H9 (cell line): Measurements from ENCODE around the gene TATDN2. TPM values are rescaled to one million over a fixed set of nuclear protein-coding genes. Genes with fewer than 3 reads are reported as not detected.

Experiments used
- DNase-seq: peaks from one replicate; pipeline ENCODE4 v3.0.0-alpha.2; 2017
- H2AFZ ChIP-seq: one replicate; pipeline ENCODE4 v1.6.1; 2013; ENCODE audit warnings: mild to moderate bottlenecking, low read length, control low read depth, moderate library complexity
- H2AK5ac ChIP-seq: 2 replicates; pipeline ENCODE4 v1.6.1; 2013; ENCODE audit warnings: low read length, control low read depth, mixed read lengths; ENCODE audit not compliant: insufficient read length
- H2BK120ac ChIP-seq: one replicate; pipeline ENCODE4 v1.6.1; 2013; ENCODE audit warnings: low read depth, mild to moderate bottlenecking, low read length, control low read depth, inconsistent platforms; ENCODE audit not compliant: poor library complexity, severe bottlenecking
- H2BK12ac ChIP-seq: 2 replicates; pipeline ENCODE4 v1.6.1; 2013; ENCODE audit warnings: low read length, control low read depth, mixed read lengths, low read depth; ENCODE audit not compliant: insufficient read length
- H2BK15ac ChIP-seq: 2 replicates; pipeline ENCODE4 v1.6.1; 2013; ENCODE audit warnings: low read depth, low read length, control low read depth
- H2BK20ac ChIP-seq: one replicate; pipeline ENCODE4 v1.6.1; 2013; ENCODE audit warnings: low read depth, mild to moderate bottlenecking, low read length, control low read depth, inconsistent platforms; ENCODE audit not compliant: poor library complexity, severe bottlenecking
- H2BK5ac ChIP-seq: 2 replicates; pipeline ENCODE4 v1.6.1; 2013; ENCODE audit warnings: low read length, control low read depth, mixed read lengths; ENCODE audit not compliant: insufficient read length
- H3K14ac ChIP-seq: 2 replicates; pipeline ENCODE4 v1.6.1; 2013; ENCODE audit warnings: low read length, control low read depth; ENCODE audit not compliant: insufficient read depth
- H3K18ac ChIP-seq: 2 replicates; pipeline ENCODE4 v1.6.1; 2013; ENCODE audit warnings: low read depth, mild to moderate bottlenecking, mixed read lengths, low read length, control low read depth; ENCODE audit not compliant: insufficient read length
- H3K23ac ChIP-seq: 2 replicates; pipeline ENCODE4 v1.6.1; 2013; ENCODE audit warnings: low read length, control low read depth, mixed read lengths, low read depth; ENCODE audit not compliant: insufficient read length
- H3K23me2 ChIP-seq: 2 replicates; pipeline ENCODE4 v1.6.1; 2013; ENCODE audit warnings: low read depth, mild to moderate bottlenecking, mixed read lengths, low read length, control low read depth; ENCODE audit not compliant: insufficient read length, poor library complexity, severe bottlenecking
- H3K27ac ChIP-seq: 2 replicates; pipeline ENCODE4 v1.5.1; 2013; ENCODE audit warnings: low read length, control low read depth, mixed read lengths, low read depth; ENCODE audit not compliant: insufficient read length
- H3K27me3 ChIP-seq: 2 replicates; pipeline ENCODE4 v1.6.1; 2013; ENCODE audit warnings: low read length, control low read depth, inconsistent platforms; ENCODE audit not compliant: insufficient read depth
- H3K4ac ChIP-seq: 2 replicates; pipeline ENCODE4 v1.6.1; 2013; ENCODE audit warnings: low read depth, mild to moderate bottlenecking, control low read depth, inconsistent platforms, low read length, moderate library complexity
- H3K4me1 ChIP-seq: 2 replicates; pipeline ENCODE4 v1.6.1; 2013; ENCODE audit warnings: low read length, control low read depth, inconsistent platforms; ENCODE audit not compliant: insufficient read depth
- H3K4me2 ChIP-seq: 2 replicates; pipeline ENCODE4 v1.6.1; 2013; ENCODE audit warnings: low read length, control low read depth, mixed read lengths; ENCODE audit not compliant: insufficient read length, insufficient read depth
- H3K56ac ChIP-seq: 2 replicates; pipeline ENCODE4 v1.6.1; 2013; ENCODE audit warnings: low read depth, mild to moderate bottlenecking, mixed read lengths, low read length, control low read depth; ENCODE audit not compliant: insufficient read length
- H3K79me1 ChIP-seq: 2 replicates; pipeline ENCODE4 v1.6.1; 2013; ENCODE audit warnings: low read depth, mild to moderate bottlenecking, moderate library complexity, low read length, control low read depth, inconsistent platforms; ENCODE audit not compliant: insufficient read depth, poor library complexity, severe bottlenecking
- H3K79me2 ChIP-seq: 2 replicates; pipeline ENCODE4 v1.6.1; 2013; ENCODE audit warnings: low read length, control low read depth, inconsistent platforms; ENCODE audit not compliant: insufficient read depth
- H3K9ac ChIP-seq: 2 replicates; pipeline ENCODE4 v1.6.1; 2013; ENCODE audit warnings: low read length, control low read depth, mixed read lengths; ENCODE audit not compliant: insufficient read length; ENCODE audit errors: extremely low read depth
- H3K9me3 ChIP-seq: one replicate; pipeline ENCODE4 v1.6.1; 2013; ENCODE audit warnings: low read depth, low read length, inconsistent platforms; ENCODE audit not compliant: control insufficient read depth
- H3T11ph ChIP-seq: one replicate; pipeline ENCODE4 v1.6.1; 2013; ENCODE audit warnings: mild to moderate bottlenecking, low read length, control low read depth, inconsistent platforms
- H4K20me1 ChIP-seq: one replicate; pipeline ENCODE4 v1.6.1; 2013; ENCODE audit not compliant: control insufficient read depth, insufficient read length, insufficient read depth
- H4K5ac ChIP-seq: 2 replicates; pipeline ENCODE4 v1.6.1; 2013; ENCODE audit warnings: low read depth, mild to moderate bottlenecking, mixed read lengths, low read length, control low read depth; ENCODE audit not compliant: insufficient read length
- H4K8ac ChIP-seq: replicated peaks from 2 replicates; pipeline ENCODE4 v1.6.1; 2013; ENCODE audit warnings: low read length, control low read depth, mixed read lengths, low read depth; ENCODE audit not compliant: insufficient read length
- H4K91ac ChIP-seq: 2 replicates; pipeline ENCODE4 v1.6.1; 2013; ENCODE audit warnings: low read depth, mild to moderate bottlenecking, moderate library complexity, mixed read lengths, low read length, control low read depth; ENCODE audit not compliant: insufficient read length
- H3K27ac Mint-ChIP-seq, 3 experiments: 2 replicates in 2 of 3; 3 replicates in 1 of 3; pipeline ENCODE4 v1.8.0; 2020 to 2021; ENCODE audit warnings: mixed read lengths in 3 of 3, mild to moderate bottlenecking in 1 of 3, moderate library complexity in 1 of 3
- H3K27me3 Mint-ChIP-seq: 2 replicates; pipeline ENCODE4 v1.8.0; 2021; ENCODE audit warnings: low read depth, mild to moderate bottlenecking, moderate library complexity, mixed read lengths
- H3K36me3 Mint-ChIP-seq, 3 experiments: 2 replicates in 2 of 3; 3 replicates in 1 of 3; pipeline ENCODE4 v1.8.0; 2020 to 2021; ENCODE audit warnings: low read depth in 3 of 3, mixed read lengths in 3 of 3; ENCODE audit not compliant: insufficient read depth in 1 of 3
- H3K4me1 Mint-ChIP-seq, 2 experiments: 2 replicates each; pipeline ENCODE4 v1.8.0; 2020; ENCODE audit warnings: mixed read lengths in 2 of 2
- H3K4me3 Mint-ChIP-seq, 2 experiments: 2 replicates in 1 of 2; 3 replicates in 1 of 2; pipeline ENCODE4 v1.8.0; 2020 to 2021; ENCODE audit warnings: mild to moderate bottlenecking in 2 of 2, mixed read lengths in 2 of 2, moderate library complexity in 1 of 2
- H3K9me3 Mint-ChIP-seq, 2 experiments: 2 replicates in 1 of 2; 3 replicates in 1 of 2; pipeline ENCODE4 v1.8.0; 2020; ENCODE audit warnings: mild to moderate bottlenecking in 2 of 2, mixed read lengths in 2 of 2, moderate library complexity in 1 of 2
- WGBS: extraction: QIAGEN DNeasy Blood & Tissue Kit; methylation state at CpG from one replicate; pipeline ENCODE4 v1.1.7; 2013; ENCODE audit warnings: missing lambda C conversion rate, low lambda C conversion rate, mixed read lengths; ENCODE audit not compliant: insufficient read length; ENCODE audit errors: extremely low coverage; 5-methylcytosine and 5-hydroxymethylcytosine counted together
- total RNA-seq: library from RNA; stranded (reverse); gene quantifications from 2 replicates; pipeline ENCODE4 v1.2.1, GENCODE V29; 2021
- TF ChIP-seq, protein P1 (sequence below): fragments of 200-600 bp; sonication (generic); conservative IDR thresholded peaks from 3 replicates; pipeline ENCODE4 v1.8.0; 2021; ENCODE audit warnings: antibody characterized with exemption, mild to moderate bottlenecking

Gene TATDN2
- total RNA-seq, 1 experiment from 2014 or later = 34.4 TPM

DNA sequence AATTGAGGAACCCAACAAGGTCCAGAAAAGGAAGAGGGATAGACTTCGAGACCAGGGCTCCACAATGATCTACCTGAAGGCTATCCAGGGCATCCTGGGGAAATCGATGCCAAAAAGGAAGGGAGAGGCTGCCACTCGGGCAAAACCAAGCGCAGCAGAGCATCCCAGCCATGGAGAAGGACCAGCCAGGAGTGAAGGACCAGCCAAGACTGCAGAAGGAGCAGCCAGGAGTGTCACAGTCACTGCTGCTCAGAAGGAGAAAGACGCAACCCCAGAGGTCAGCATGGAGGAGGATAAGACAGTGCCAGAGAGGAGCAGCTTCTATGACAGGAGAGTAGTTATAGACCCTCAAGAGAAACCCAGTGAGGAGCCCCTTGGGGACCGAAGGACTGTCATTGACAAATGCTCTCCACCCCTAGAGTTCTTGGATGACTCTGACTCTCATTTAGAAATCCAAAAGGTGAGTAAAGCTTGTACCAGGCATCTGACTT is 12.0 kb downstream of the TATDN2 start:
- no peak overlapping the region for H3K4me2 ChIP-seq
- no peak overlapping the region for H3K4ac ChIP-seq
- no peaks in the 10 kb centered on the region for H3K4me1 ChIP-seq
- H3K36me3 Mint-ChIP-seq = peaks cover 32 to 75% (median 62%) of the 10 kb centered on the region in 3 experiments
- H3T11ph ChIP-seq = no peak overlapping the region
- H4K8ac ChIP-seq = no peak overlapping the region
- H3K23me2 ChIP-seq = no peaks in the 10 kb centered on the region
- WGBS = no CpG with 5 or more reads among the region's 6 CpGs
- H3K27me3 Mint-ChIP-seq = no peaks in the 10 kb centered on the region
- peaks cover 4% of the 10 kb centered on the region for H4K20me1 ChIP-seq
- no peaks in the 10 kb centered on the region for H3K27me3 ChIP-seq
- H2AFZ ChIP-seq = no peak overlapping the region
- no peak overlapping the region for H3K4me3 Mint-ChIP-seq
- no peak overlapping the region for H3K18ac ChIP-seq
- H4K91ac ChIP-seq = no peak overlapping the region
- no peak overlapping the region for H3K23ac ChIP-seq
- TF ChIP-seq, protein P1, sequence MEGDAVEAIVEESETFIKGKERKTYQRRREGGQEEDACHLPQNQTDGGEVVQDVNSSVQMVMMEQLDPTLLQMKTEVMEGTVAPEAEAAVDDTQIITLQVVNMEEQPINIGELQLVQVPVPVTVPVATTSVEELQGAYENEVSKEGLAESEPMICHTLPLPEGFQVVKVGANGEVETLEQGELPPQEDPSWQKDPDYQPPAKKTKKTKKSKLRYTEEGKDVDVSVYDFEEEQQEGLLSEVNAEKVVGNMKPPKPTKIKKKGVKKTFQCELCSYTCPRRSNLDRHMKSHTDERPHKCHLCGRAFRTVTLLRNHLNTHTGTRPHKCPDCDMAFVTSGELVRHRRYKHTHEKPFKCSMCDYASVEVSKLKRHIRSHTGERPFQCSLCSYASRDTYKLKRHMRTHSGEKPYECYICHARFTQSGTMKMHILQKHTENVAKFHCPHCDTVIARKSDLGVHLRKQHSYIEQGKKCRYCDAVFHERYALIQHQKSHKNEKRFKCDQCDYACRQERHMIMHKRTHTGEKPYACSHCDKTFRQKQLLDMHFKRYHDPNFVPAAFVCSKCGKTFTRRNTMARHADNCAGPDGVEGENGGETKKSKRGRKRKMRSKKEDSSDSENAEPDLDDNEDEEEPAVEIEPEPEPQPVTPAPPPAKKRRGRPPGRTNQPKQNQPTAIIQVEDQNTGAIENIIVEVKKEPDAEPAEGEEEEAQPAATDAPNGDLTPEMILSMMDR = no peak
- DNase-seq = no peak
- no peaks in the 10 kb centered on the region for H3K9me3 ChIP-seq
- H3K27ac ChIP-seq = no peak overlapping the region
- H3K9ac ChIP-seq = no peak overlapping the region
- no peak overlapping the region for H2BK20ac ChIP-seq
- H3K4me1 Mint-ChIP-seq = peaks cover 12% of the 10 kb centered on the region in 2 experiments
- peaks cover 1% of the 10 kb centered on the region; the same call in 1 of the 2 replicates for H3K79me2 ChIP-seq
- no peak overlapping the region for H2AK5ac ChIP-seq
- H2BK12ac ChIP-seq = no peak overlapping the region
- H3K27ac Mint-ChIP-seq = no peak overlapping the region
- no peak overlapping the region for H4K5ac ChIP-seq
- H3K56ac ChIP-seq = no peak overlapping the region
- peaks cover 4% of the 10 kb centered on the region for H3K79me1 ChIP-seq
- H3K9me3 Mint-ChIP-seq = no peaks in the 10 kb centered on the region
- H2BK120ac ChIP-seq = no peak overlapping the region
- H2BK15ac ChIP-seq = no peak overlapping the region
- no peak overlapping the region for H2BK5ac ChIP-seq
- H3K14ac ChIP-seq = no peak overlapping the region
